ENCODE data around the gene CAPN12.
"Not testable (repeated sequence)": the region's sequence is repeated elsewhere in the genome, so short reads cannot be mapped to it uniquely, and the experiment has no call there.

The CAPN12 gene

GRCh38 chr19:38744298-38744681 lies at the start of gene CAPN12:
TSS of gene CAPN12 (minus strand) at chr19:38744474. CDS start at chr19:38744165, 309 bp downstream.
- DNase-seq (ENCODE audit: low spot score) = no peak

- DNase-seq (ENCODE audit: low spot score) = no peak
Measured at GRCh38 chr19:38793671-38794070, 49.4 kb upstream of the CAPN12 start.

- no peak for DNase-seq (ENCODE audit: low spot score)
Measured at GRCh38 chr19:38793177-38793576, 48.9 kb upstream of the CAPN12 start.

GRCh38 chr19:38792250-38793111 lies 48.2 kb upstream of the CAPN12 start:
- DNase-seq (ENCODE audit: low spot score) = no peak

- not testable (repeated sequence) for DNase-seq (ENCODE audit: low spot score)
Measured at GRCh38 chr19:38791451-38792064, 47.3 kb upstream of the CAPN12 start.

- DNase-seq (ENCODE audit: low spot score) = not testable (repeated sequence)
Measured at GRCh38 chr19:38790507-38791403, 46.5 kb upstream of the CAPN12 start.

- no peak for DNase-seq (ENCODE audit: low spot score)
Measured at GRCh38 chr19:38788478-38789243, 44.4 kb upstream of the CAPN12 start, which contains the start of gene LGALS7B. TSS of gene LGALS7B (plus strand) at chr19:38789200. CDS start at chr19:38789227, 27 bp downstream.

- no peak for DNase-seq (ENCODE audit: low spot score)
Measured at GRCh38 chr19:38786572-38787265, 42.4 kb upstream of the CAPN12 start.

- DNase-seq (ENCODE audit: low spot score) = not testable (repeated sequence)
Measured at GRCh38 chr19:38786061-38786460, 41.8 kb upstream of the CAPN12 start.

GRCh38 chr19:38785187-38785699 lies 41.0 kb upstream of the CAPN12 start:
- no peak for DNase-seq (ENCODE audit: low spot score)

GRCh38 chr19:38784224-38784623 lies 40.0 kb upstream of the CAPN12 start:
- no peak for DNase-seq (ENCODE audit: low spot score)

- not testable (repeated sequence) for DNase-seq (ENCODE audit: low spot score)
Measured at GRCh38 chr19:38782212-38782611, 37.9 kb upstream of the CAPN12 start.

- DNase-seq (ENCODE audit: low spot score) = no peak
Measured at GRCh38 chr19:38781058-38781457, 36.8 kb upstream of the CAPN12 start.

GRCh38 chr19:38780443-38780842 lies 36.2 kb upstream of the CAPN12 start:
- DNase-seq (ENCODE audit: low spot score) = no peak

- DNase-seq (ENCODE audit: low spot score) = no peak
Measured at GRCh38 chr19:38778733-38779132, 34.5 kb upstream of the CAPN12 start.

- no peak for DNase-seq (ENCODE audit: low spot score)
Measured at GRCh38 chr19:38774181-38774950, 30.1 kb upstream of the CAPN12 start.

- no peak for DNase-seq (ENCODE audit: low spot score)
Measured at GRCh38 chr19:38773469-38774177, 29.3 kb upstream of the CAPN12 start, which contains the start of gene LGALS7. TSS of gene LGALS7 (minus strand) at chr19:38773517. CDS start at chr19:38773492, 25 bp downstream.

GRCh38 chr19:38771569-38771968 lies 27.3 kb upstream of the CAPN12 start:
- not testable (repeated sequence) for DNase-seq (ENCODE audit: low spot score)

- not testable (repeated sequence) for DNase-seq (ENCODE audit: low spot score)
Measured at GRCh38 chr19:38770949-38771275, 26.6 kb upstream of the CAPN12 start.
